ENCODE data around the gene IFT88. TPM values are rescaled to one million over a fixed set of nuclear protein-coding genes. Genes with fewer than 3 reads are reported as not detected.

IFT88 gene
- total and polyA plus RNA-seq, 3 donors from 2014 or later: 56.6 to 111 (median 86.8) TPM

- Histone ChIP-seq H3K4me3 (no peak overlapping the region), H3K27me3 (no peaks in the 10 kb centered on the region), H3K27ac (no peak overlapping the region), H3K36me3 (ENCODE audit: low read depth, missing control alignments) (no peaks in the 10 kb centered on the region), H3K4me1 (no peaks in the 10 kb centered on the region), H3K9me3 (no peaks in the 10 kb centered on the region)
- WGBS, 2 donors: 89 to 93% methylated on average over 3 of the region's 3 CpGs
- DNase-seq: no peak
- no peak for TF ChIP-seq POLR2A (IDR thresholded peaks at IDR 0.05)
- TF ChIP-seq, protein P1, sequence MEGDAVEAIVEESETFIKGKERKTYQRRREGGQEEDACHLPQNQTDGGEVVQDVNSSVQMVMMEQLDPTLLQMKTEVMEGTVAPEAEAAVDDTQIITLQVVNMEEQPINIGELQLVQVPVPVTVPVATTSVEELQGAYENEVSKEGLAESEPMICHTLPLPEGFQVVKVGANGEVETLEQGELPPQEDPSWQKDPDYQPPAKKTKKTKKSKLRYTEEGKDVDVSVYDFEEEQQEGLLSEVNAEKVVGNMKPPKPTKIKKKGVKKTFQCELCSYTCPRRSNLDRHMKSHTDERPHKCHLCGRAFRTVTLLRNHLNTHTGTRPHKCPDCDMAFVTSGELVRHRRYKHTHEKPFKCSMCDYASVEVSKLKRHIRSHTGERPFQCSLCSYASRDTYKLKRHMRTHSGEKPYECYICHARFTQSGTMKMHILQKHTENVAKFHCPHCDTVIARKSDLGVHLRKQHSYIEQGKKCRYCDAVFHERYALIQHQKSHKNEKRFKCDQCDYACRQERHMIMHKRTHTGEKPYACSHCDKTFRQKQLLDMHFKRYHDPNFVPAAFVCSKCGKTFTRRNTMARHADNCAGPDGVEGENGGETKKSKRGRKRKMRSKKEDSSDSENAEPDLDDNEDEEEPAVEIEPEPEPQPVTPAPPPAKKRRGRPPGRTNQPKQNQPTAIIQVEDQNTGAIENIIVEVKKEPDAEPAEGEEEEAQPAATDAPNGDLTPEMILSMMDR (IDR thresholded peaks at IDR 0.05): no peak
- intact Hi-C loops (cut with DNase I; ENCODE audit: low total_unique reads): no loop called here
Observed at GRCh38 chr13:20689291-20689690, 122.3 kb downstream of the IFT88 start.

DNA sequence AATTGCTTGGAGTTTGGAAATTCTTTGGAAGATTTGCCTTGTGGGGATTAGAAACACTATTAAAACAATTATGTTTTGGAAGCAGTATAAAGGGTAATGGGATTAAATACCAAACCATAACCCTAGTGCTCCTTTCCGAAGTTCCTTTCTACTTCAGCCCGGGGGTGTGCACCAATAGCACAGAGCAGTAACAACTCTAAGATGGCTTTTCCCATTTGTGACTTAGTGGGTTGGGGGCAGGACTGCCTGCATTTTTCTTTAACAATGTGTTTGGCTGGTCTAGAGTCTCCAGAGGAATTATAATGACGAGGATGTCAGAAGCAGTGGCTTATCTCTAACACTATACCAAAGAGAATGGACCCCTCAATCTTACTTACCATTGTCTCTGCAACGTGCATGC lies 124.7 kb downstream of the IFT88 start:
- intact Hi-C loops (cut with DNase I; ENCODE audit: low total_unique reads): no loop called here
- no peak overlapping the region for H3K27ac ChIP-seq
- TF ChIP-seq POLR2A (IDR thresholded peaks at IDR 0.05): no peak
- TF ChIP-seq, protein P1 (IDR thresholded peaks at IDR 0.05): no peak
- H3K36me3 ChIP-seq (ENCODE audit: low read depth, missing control alignments): no peaks in the 10 kb centered on the region
- H3K4me1 ChIP-seq: no peaks in the 10 kb centered on the region
- DNase-seq: no peak
- WGBS, 2 donors: 68 to 69% methylated on average over 4 of the region's 4 CpGs
- no peaks in the 10 kb centered on the region for H3K27me3 ChIP-seq
- H3K4me3 ChIP-seq: no peak overlapping the region
- H3K9me3 ChIP-seq: no peaks in the 10 kb centered on the region

DNA sequence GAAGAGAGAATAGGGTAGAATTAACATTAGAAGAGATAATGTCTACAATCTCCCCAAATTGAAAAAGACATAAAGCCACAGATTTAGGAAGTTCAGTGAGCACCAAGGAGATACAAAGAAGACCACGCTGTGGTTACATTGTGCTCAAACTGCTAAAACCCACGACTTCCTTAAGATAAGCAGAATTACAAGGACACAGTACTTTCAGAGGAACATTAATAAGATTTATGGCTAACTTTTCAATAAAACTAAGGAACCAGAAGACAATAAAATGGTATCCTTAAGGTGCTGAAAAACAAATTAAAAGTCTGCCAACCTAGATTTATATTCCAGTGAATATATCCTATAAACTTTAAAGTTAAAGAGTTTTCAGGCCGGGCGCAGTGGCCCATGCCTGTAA lies 129.1 kb downstream of the IFT88 start:
- H3K9me3 ChIP-seq: no peaks in the 10 kb centered on the region
- TF ChIP-seq POLR2A (IDR thresholded peaks at IDR 0.05): no peak
- TF ChIP-seq, protein P1 (IDR thresholded peaks at IDR 0.05): no peak
- no peaks in the 10 kb centered on the region for H3K4me1 ChIP-seq
- H3K27ac ChIP-seq: no peak overlapping the region
- no peak overlapping the region for H3K4me3 ChIP-seq
- no peak for DNase-seq
- intact Hi-C loops (cut with DNase I; ENCODE audit: low total_unique reads): no loop called here
- H3K27me3 ChIP-seq: no peaks in the 10 kb centered on the region
- no peaks in the 10 kb centered on the region for H3K36me3 ChIP-seq (ENCODE audit: low read depth, missing control alignments)
- WGBS, 2 donors: 46 to 55% methylated on average over 4 of the region's 4 CpGs

GRCh38 chr13:20699715-20700114 lies 132.8 kb downstream of the IFT88 start:
- Histone ChIP-seq H3K4me3 (no peak overlapping the region), H3K9me3 (no peaks in the 10 kb centered on the region), H3K27ac (no peak overlapping the region), H3K36me3 (ENCODE audit: low read depth, missing control alignments) (no peaks in the 10 kb centered on the region), H3K27me3 (no peaks in the 10 kb centered on the region), H3K4me1 (peaks cover 3% of the 10 kb centered on the region)
- intact Hi-C loops (cut with DNase I; ENCODE audit: low total_unique reads): no loop called here
- TF ChIP-seq POLR2A (IDR thresholded peaks at IDR 0.05): no peak
- TF ChIP-seq, protein P1 (IDR thresholded peaks at IDR 0.05): no peak
- DNase-seq: no peak
- 80 to 86% methylated on average over 9 of the region's 9 CpGs for WGBS, 2 donors

DNA sequence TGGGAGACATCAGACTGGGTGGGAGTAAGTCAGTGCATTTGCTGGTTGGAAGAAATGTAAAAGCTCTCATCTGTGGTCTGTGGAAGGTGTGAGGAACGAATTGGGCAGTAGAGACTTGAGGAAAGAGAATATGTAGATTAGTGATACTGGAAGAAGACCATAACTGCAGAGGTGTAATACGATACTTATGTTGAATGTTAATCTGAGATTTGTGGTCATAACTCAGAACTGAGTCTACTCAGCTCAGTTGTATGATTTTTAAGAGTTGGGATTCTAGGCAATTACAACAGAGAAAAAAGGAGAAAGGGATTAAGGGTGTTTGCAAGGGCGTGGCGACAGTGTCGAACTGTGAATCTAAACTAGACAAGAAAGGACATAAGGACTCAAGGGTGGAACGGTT lies 133.3 kb downstream of the IFT88 start:
- WGBS, 2 donors: 74 to 75% methylated on average over 6 of the region's 6 CpGs
- Histone ChIP-seq H3K4me1 (peaks cover 3% of the 10 kb centered on the region), H3K27me3 (no peaks in the 10 kb centered on the region), H3K36me3 (ENCODE audit: low read depth, missing control alignments) (no peaks in the 10 kb centered on the region), H3K4me3 (no peak overlapping the region), H3K9me3 (no peaks in the 10 kb centered on the region), H3K27ac (no peak overlapping the region)
- intact Hi-C loops (cut with DNase I; ENCODE audit: low total_unique reads): no loop called here
- TF ChIP-seq POLR2A (IDR thresholded peaks at IDR 0.05): no peak
- TF ChIP-seq, protein P1 (IDR thresholded peaks at IDR 0.05): no peak
- no peak for DNase-seq
